Activated naive CD8-positive, alpha-beta T cell treated with anti-CD3 and anti-CD28 coated beads, Interleukin-2, amount 50 U/mL, for 24 hours (primary cell): ENCODE results near the gene NT5C.

Experiments used
- ATAC-seq: fragments of 150-1000 bp; cut with Tn5 transposase; one replicate; pipeline ENCODE4 v1.10.0; 2021
- DNase-seq: peaks from one replicate; pipeline ENCODE4 v3.0.0; 2021
- H3K27ac Mint-ChIP-seq: one replicate; pipeline ENCODE4 v1.8.0; 2021; ENCODE audit warnings: mild to moderate bottlenecking, mixed read lengths
- H3K27me3 Mint-ChIP-seq: one replicate; pipeline ENCODE4 v1.8.0; 2021; ENCODE audit warnings: mixed read lengths
- H3K36me3 Mint-ChIP-seq: one replicate; pipeline ENCODE4 v1.8.0; 2021; ENCODE audit warnings: low read depth, mixed read lengths
- H3K4me1 Mint-ChIP-seq: one replicate; pipeline ENCODE4 v1.8.0; 2021; ENCODE audit warnings: mixed read lengths
- H3K4me3 Mint-ChIP-seq: one replicate; pipeline ENCODE4 v1.8.0; 2021; ENCODE audit warnings: mild to moderate bottlenecking, moderate library complexity, mixed read lengths
- H3K9me3 Mint-ChIP-seq: one replicate; pipeline ENCODE4 v1.8.0; 2021; ENCODE audit warnings: mixed read lengths

Gene NT5C

GRCh38 chr17:75115555-75115954, 16.0 kb downstream of the NT5C start:
- ATAC-seq (no peak), DNase-seq (no peak)
- Mint-ChIP-seq H3K27me3 (no peaks in the 10 kb centered on the region), H3K36me3 (peaks cover 9% of the 10 kb centered on the region), H3K4me1 (peaks cover 32% of the 10 kb centered on the region), H3K4me3 (no peak overlapping the region), H3K9me3 (no peaks in the 10 kb centered on the region), H3K27ac (no peak overlapping the region)

GRCh38 chr17:75114552-75115314, 16.8 kb downstream of the NT5C start:
- ATAC-seq = no peak
- H3K27ac Mint-ChIP-seq = peak overlapping the region; percentile 77
- no peak for DNase-seq
- H3K4me3 Mint-ChIP-seq = peak overlapping the region; percentile 77
- no peaks in the 10 kb centered on the region for H3K9me3 Mint-ChIP-seq
- peaks cover 35% of the 10 kb centered on the region for H3K4me1 Mint-ChIP-seq
- H3K36me3 Mint-ChIP-seq = peaks cover 9% of the 10 kb centered on the region
- no peaks in the 10 kb centered on the region for H3K27me3 Mint-ChIP-seq

- DNase-seq = peak; percentile 91
- Mint-ChIP-seq H3K27me3 (no peaks in the 10 kb centered on the region), H3K4me3 (peak overlapping the region; percentile 77), H3K4me1 (peaks cover 36% of the 10 kb centered on the region), H3K9me3 (no peaks in the 10 kb centered on the region), H3K27ac (peak overlapping the region; percentile 77), H3K36me3 (peaks cover 8% of the 10 kb centered on the region)
- peak; percentile 74 for ATAC-seq
Measured at GRCh38 chr17:75113798-75114551, 17.6 kb downstream of the NT5C start.

- Mint-ChIP-seq H3K4me1 (peaks cover 37% of the 10 kb centered on the region), H3K4me3 (peak overlapping the region; percentile 54), H3K36me3 (peaks cover 8% of the 10 kb centered on the region)
Measured at GRCh38 chr17:75111777-75112335, 19.7 kb downstream of the NT5C start.

GRCh38 chr17:75110234-75110937, 21.2 kb downstream of the NT5C start:
- peaks cover 37% of the 10 kb centered on the region for H3K4me1 Mint-ChIP-seq
- H3K27me3 Mint-ChIP-seq = no peaks in the 10 kb centered on the region
- ATAC-seq (no peak), DNase-seq (no peak)
- H3K4me3 Mint-ChIP-seq = peak overlapping the region; percentile 86
- H3K36me3 Mint-ChIP-seq = peaks cover 8% of the 10 kb centered on the region
- no peaks in the 10 kb centered on the region for H3K9me3 Mint-ChIP-seq
- H3K27ac Mint-ChIP-seq = peak overlapping the region; percentile 64

More at GRCh38 chr17:75111777-75112335, 19.7 kb downstream of the NT5C start:
- no peak for DNase-seq
- H3K9me3 Mint-ChIP-seq = no peaks in the 10 kb centered on the region
- no peak for ATAC-seq
- no peaks in the 10 kb centered on the region for H3K27me3 Mint-ChIP-seq
- no peak overlapping the region for H3K27ac Mint-ChIP-seq

GRCh38 chr17:75109407-75110233, 21.9 kb downstream of the NT5C start, which contains the start of gene ARMC7:
TSS of gene ARMC7 (plus strand) at chr17:75109969. CDS start at chr17:75110289, 320 bp downstream.
- peak within 1 kb of the TSS; percentile 86 for H3K4me3 Mint-ChIP-seq
- H3K27ac Mint-ChIP-seq = peak within 1 kb of the TSS; percentile 78
- H3K9me3 Mint-ChIP-seq = no peaks in the 10 kb centered on the region
- H3K27me3 Mint-ChIP-seq = no peaks in the 10 kb centered on the region
- H3K36me3 Mint-ChIP-seq = peaks cover 7% of the 10 kb centered on the region
- peak; percentile 85 for ATAC-seq
- peak; percentile 95 for DNase-seq
- H3K4me1 Mint-ChIP-seq = peaks cover 33% of the 10 kb centered on the region

GRCh38 chr17:75109046-75109406, 22.5 kb downstream of the NT5C start:
- peak; percentile 30 for DNase-seq
- no peak overlapping the region for H3K27ac Mint-ChIP-seq
- no peaks in the 10 kb centered on the region for H3K9me3 Mint-ChIP-seq
- H3K4me1 Mint-ChIP-seq = peaks cover 27% of the 10 kb centered on the region
- H3K4me3 Mint-ChIP-seq = peak overlapping the region; percentile 86
- peaks cover 4% of the 10 kb centered on the region for H3K36me3 Mint-ChIP-seq
- ATAC-seq = no peak
- H3K27me3 Mint-ChIP-seq = no peaks in the 10 kb centered on the region

GRCh38 chr17:75108193-75108592, 23.3 kb downstream of the NT5C start:
- no peak for DNase-seq
- no peaks in the 10 kb centered on the region for H3K27me3 Mint-ChIP-seq
- ATAC-seq = no peak
- peak overlapping the region; percentile 86 for H3K4me3 Mint-ChIP-seq
- no peak overlapping the region for H3K27ac Mint-ChIP-seq
- H3K4me1 Mint-ChIP-seq = peaks cover 25% of the 10 kb centered on the region
- no peaks in the 10 kb centered on the region for H3K9me3 Mint-ChIP-seq
- H3K36me3 Mint-ChIP-seq = peaks cover 4% of the 10 kb centered on the region

- ATAC-seq (no peak), DNase-seq (peak; percentile 53)
- Mint-ChIP-seq H3K9me3 (no peaks in the 10 kb centered on the region), H3K27me3 (no peaks in the 10 kb centered on the region), H3K4me3 (no peak overlapping the region), H3K4me1 (peaks cover 13% of the 10 kb centered on the region), H3K27ac (no peak overlapping the region), H3K36me3 (no peaks in the 10 kb centered on the region)
Measured at GRCh38 chr17:75105126-75106080, 26.1 kb downstream of the NT5C start.

- H3K27me3 Mint-ChIP-seq = no peaks in the 10 kb centered on the region
- H3K36me3 Mint-ChIP-seq = no peaks in the 10 kb centered on the region
- H3K27ac Mint-ChIP-seq = no peak overlapping the region
- no peak overlapping the region for H3K4me3 Mint-ChIP-seq
- no peaks in the 10 kb centered on the region for H3K9me3 Mint-ChIP-seq
- no peak for ATAC-seq
- no peak for DNase-seq
- peaks cover 10% of the 10 kb centered on the region for H3K4me1 Mint-ChIP-seq
Measured at GRCh38 chr17:75103601-75104554, 27.7 kb downstream of the NT5C start.

- Mint-ChIP-seq H3K36me3 (no peaks in the 10 kb centered on the region), H3K27me3 (no peaks in the 10 kb centered on the region), H3K4me3 (no peak overlapping the region), H3K27ac (no peak overlapping the region), H3K9me3 (no peaks in the 10 kb centered on the region), H3K4me1 (peaks cover 5% of the 10 kb centered on the region)
- ATAC-seq (no peak), DNase-seq (no peak)
Measured at GRCh38 chr17:75102385-75102821, 29.1 kb downstream of the NT5C start.
